ENCODE results near the gene RASGRP2. TPM values are rescaled to one million over a fixed set of nuclear protein-coding genes. Genes with fewer than 3 reads are reported as not detected.

Gene RASGRP2
- total RNA-seq, 1 donor from 2014 or later = 0.96 TPM

GRCh38 chr11:64767344-64768299 lies 23.7 kb upstream of the RASGRP2 start:
- H3K27me3 ChIP-seq (ENCODE audit: control insufficient read depth, insufficient read depth, low read length) = no peaks in the 10 kb centered on the region
- H3K4me3 ChIP-seq (ENCODE audit: low read depth, low read length) = no peak overlapping the region
- TF ChIP-seq CTCF (IDR thresholded peaks at IDR 0.05; ENCODE audit: insufficient read depth, low read length, poor library complexity, severe bottlenecking) = peak; percentile 75
- DNase-seq (ENCODE audit: low read depth) = no peak
- peaks cover 17% of the 10 kb centered on the region for H3K36me3 ChIP-seq (ENCODE audit: control insufficient read depth, insufficient read depth, low read length)

DNA sequence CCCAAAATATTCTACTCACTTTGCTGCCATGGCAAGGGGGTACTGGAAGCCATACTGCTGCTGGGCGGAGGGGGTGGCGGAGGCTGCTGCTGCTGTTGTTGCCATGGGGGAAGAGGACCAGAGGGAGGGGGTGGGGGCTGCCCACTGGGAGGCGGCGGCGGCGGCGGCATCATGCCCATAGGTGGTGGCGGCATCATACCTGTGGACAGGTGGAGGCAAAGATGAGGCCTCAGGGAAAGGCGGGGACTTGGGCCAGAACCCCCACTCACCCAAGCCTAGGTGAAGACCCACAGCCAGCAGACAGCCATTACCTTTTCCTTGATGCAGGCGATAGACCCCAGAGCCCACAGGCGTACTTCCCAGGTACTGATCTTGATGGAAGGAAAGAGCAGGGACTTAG lies 22.9 kb upstream of the RASGRP2 start:
- no peak for TF ChIP-seq CTCF (IDR thresholded peaks at IDR 0.05; ENCODE audit: insufficient read depth, low read length, poor library complexity, severe bottlenecking)
- Histone ChIP-seq H3K27me3 (ENCODE audit: control insufficient read depth, insufficient read depth, low read length) (no peaks in the 10 kb centered on the region), H3K36me3 (ENCODE audit: control insufficient read depth, insufficient read depth, low read length) (peaks cover 17% of the 10 kb centered on the region), H3K4me3 (ENCODE audit: low read depth, low read length) (no peak overlapping the region)
- no peak for DNase-seq (ENCODE audit: low read depth)

- H3K27me3 ChIP-seq (ENCODE audit: control insufficient read depth, insufficient read depth, low read length) = no peaks in the 10 kb centered on the region
- DNase-seq (ENCODE audit: low read depth) = no peak
- peaks cover 15% of the 10 kb centered on the region for H3K36me3 ChIP-seq (ENCODE audit: control insufficient read depth, insufficient read depth, low read length)
- no peak overlapping the region for H3K4me3 ChIP-seq (ENCODE audit: low read depth, low read length)
- TF ChIP-seq CTCF (IDR thresholded peaks at IDR 0.05; ENCODE audit: insufficient read depth, low read length, poor library complexity, severe bottlenecking) = no peak
These were observed 22.1 kb upstream of the RASGRP2 start for GRCh38 chr11:64765851-64766665.

DNA sequence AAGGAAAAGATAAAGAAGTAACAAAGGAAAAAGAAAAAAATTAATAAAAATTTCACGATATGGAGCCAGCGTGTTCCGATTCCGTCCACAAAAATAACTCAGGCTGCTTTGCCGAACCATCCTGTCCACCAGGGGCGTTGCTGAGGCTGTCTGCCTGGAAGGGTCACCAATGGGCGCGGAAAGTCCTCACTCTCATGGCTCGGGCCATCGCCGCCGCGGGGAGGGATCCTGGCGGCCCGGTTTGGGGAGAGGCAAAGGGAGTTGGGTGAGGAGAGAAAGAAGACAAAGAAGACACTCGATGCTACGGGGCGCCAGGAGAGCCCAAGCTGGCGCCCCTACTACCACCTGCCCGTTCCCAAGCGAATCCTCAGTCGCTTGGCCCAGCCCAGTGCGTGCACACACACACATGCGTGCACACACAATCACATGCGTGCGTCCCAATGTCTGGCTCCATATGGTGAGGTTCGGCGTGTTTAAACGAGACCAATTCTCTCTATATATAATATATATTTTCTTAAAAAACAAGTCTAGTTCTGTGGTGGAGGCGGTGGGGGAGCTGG lies 21.4 kb upstream of the RASGRP2 start:
- peaks cover 13% of the 10 kb centered on the region for H3K36me3 ChIP-seq (ENCODE audit: control insufficient read depth, insufficient read depth, low read length)
- H3K4me3 ChIP-seq (ENCODE audit: low read depth, low read length) = no peak overlapping the region
- TF ChIP-seq CTCF (IDR thresholded peaks at IDR 0.05; ENCODE audit: insufficient read depth, low read length, poor library complexity, severe bottlenecking) = peak; percentile 37

GRCh38 chr11:64764753-64765152 lies 20.8 kb upstream of the RASGRP2 start:
- Histone ChIP-seq H3K27me3 (ENCODE audit: control insufficient read depth, insufficient read depth, low read length) (no peaks in the 10 kb centered on the region), H3K4me3 (ENCODE audit: low read depth, low read length) (no peak overlapping the region), H3K36me3 (ENCODE audit: control insufficient read depth, insufficient read depth, low read length) (peaks cover 11% of the 10 kb centered on the region)
- no peak for DNase-seq (ENCODE audit: low read depth)
- no peak for TF ChIP-seq CTCF (IDR thresholded peaks at IDR 0.05; ENCODE audit: insufficient read depth, low read length, poor library complexity, severe bottlenecking)

More for the DNA sequence above, 21.4 kb upstream of the RASGRP2 start:
- no peaks in the 10 kb centered on the region for H3K27me3 ChIP-seq (ENCODE audit: control insufficient read depth, insufficient read depth, low read length)
- DNase-seq (ENCODE audit: low read depth) = no peak

Measured in kidney epithelial cell (primary cell).